Lower leg skin (tissue), 3 donors: ENCODE results near the gene SENP6.

Experiments
- POLR2A ChIP-seq, 2 donors: fragments of 450-650 bp; IDR thresholded peaks; one replicate each; pipeline ENCODE4 v1.6.1; 2016 to 2017; ENCODE audit warnings: antibody characterized with exemption in 2 of 2, mild to moderate bottlenecking in 1 of 2, moderate library complexity in 1 of 2
- TF ChIP-seq, protein P1 (sequence below), 3 donors: fragments of 450-650 bp; IDR thresholded peaks; one replicate each; pipeline ENCODE4 v1.5.1; 2016; ENCODE audit warnings: antibody characterized with exemption in 3 of 3, mild to moderate bottlenecking in 3 of 3, moderate library complexity in 2 of 3

- TF ChIP-seq, protein P1, sequence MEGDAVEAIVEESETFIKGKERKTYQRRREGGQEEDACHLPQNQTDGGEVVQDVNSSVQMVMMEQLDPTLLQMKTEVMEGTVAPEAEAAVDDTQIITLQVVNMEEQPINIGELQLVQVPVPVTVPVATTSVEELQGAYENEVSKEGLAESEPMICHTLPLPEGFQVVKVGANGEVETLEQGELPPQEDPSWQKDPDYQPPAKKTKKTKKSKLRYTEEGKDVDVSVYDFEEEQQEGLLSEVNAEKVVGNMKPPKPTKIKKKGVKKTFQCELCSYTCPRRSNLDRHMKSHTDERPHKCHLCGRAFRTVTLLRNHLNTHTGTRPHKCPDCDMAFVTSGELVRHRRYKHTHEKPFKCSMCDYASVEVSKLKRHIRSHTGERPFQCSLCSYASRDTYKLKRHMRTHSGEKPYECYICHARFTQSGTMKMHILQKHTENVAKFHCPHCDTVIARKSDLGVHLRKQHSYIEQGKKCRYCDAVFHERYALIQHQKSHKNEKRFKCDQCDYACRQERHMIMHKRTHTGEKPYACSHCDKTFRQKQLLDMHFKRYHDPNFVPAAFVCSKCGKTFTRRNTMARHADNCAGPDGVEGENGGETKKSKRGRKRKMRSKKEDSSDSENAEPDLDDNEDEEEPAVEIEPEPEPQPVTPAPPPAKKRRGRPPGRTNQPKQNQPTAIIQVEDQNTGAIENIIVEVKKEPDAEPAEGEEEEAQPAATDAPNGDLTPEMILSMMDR (IDR thresholded peaks at IDR 0.05) = no peak
- no peak for TF ChIP-seq POLR2A (IDR thresholded peaks at IDR 0.05)
These were observed 117.5 kb downstream of the SENP6 start for GRCh38 chr6:75719133-75719532.
